Gastroesophageal sphincter (tissue), 4 donors: ENCODE results near the gene PCBD1. TPM values are rescaled to one million over a fixed set of nuclear protein-coding genes. Genes with fewer than 3 reads are reported as not detected.

ENCODE experiments used
- ATAC-seq: fragments of 150-250 bp; one replicate; pipeline ENCODE4 v1.9.1; 2016; ENCODE audit warnings: mild to moderate bottlenecking, moderate library complexity
- H3K27ac ChIP-seq, 4 donors: fragments of 200-600 bp; sonication (generic) in 3 of 4; 1 replicate in 3 of 4; 2 replicates in 1 of 4; pipeline ENCODE4 v1.5.1; 2016 to 2019
- H3K27me3 ChIP-seq: fragments of 200-600 bp; sonication (generic); one replicate; pipeline ENCODE4 v1.5.1; 2019
- H3K36me3 ChIP-seq, 2 donors: fragments of 200-600 bp; sonication (generic); one replicate each; pipeline ENCODE4 v1.5.1; 2019; ENCODE audit warnings: control low read depth in 1 of 2
- H3K4me1 ChIP-seq, 3 donors: fragments of 200-600 bp; sonication (generic); 1 replicate in 2 of 3; 2 replicates in 1 of 3; pipeline ENCODE4 v1.5.1; 2016 to 2019; ENCODE audit warnings: control low read depth in 2 of 3
- H3K4me3 ChIP-seq, 2 donors: fragments of 200-600 bp; sonication (generic); one replicate each; pipeline ENCODE4 v1.5.1; 2019; ENCODE audit warnings: mild to moderate bottlenecking in 1 of 2, moderate library complexity in 1 of 2
- H3K9me3 ChIP-seq, 3 donors: fragments of 200-600 bp; sonication (generic); one replicate each; pipeline ENCODE4 v1.5.1; 2017 to 2019; ENCODE audit warnings: control low read depth in 2 of 3
- EP300 ChIP-seq: sonication (generic); formaldehyde crosslinking; IDR thresholded peaks from one replicate; pipeline ENCODE4 v1.6.1; 2017; ENCODE audit warnings: antibody characterized with exemption, mild to moderate bottlenecking
- POLR2A ChIP-seq, 2 donors: fragments of 450-650 bp; IDR thresholded peaks; one replicate each; pipeline ENCODE4 v1.6.1; 2017; ENCODE audit warnings: antibody characterized with exemption in 2 of 2, mild to moderate bottlenecking in 2 of 2, moderate library complexity in 1 of 2
- POLR2AphosphoS5 ChIP-seq: sonication (generic); formaldehyde crosslinking; IDR thresholded peaks from one replicate; pipeline ENCODE4 v1.6.1; 2017; ENCODE audit warnings: antibody characterized with exemption
- WGBS, 2 donors: methylation state at CpG; one replicate each; pipeline ENCODE4 v1.1.5; 2018; ENCODE audit warnings: low coverage in 1 of 2; 5-methylcytosine and 5-hydroxymethylcytosine counted together
- total RNA-seq, 4 donors: library from RNA; depleted of rRNA; stranded (reverse); fragments of >200 nt; gene quantifications; one replicate each; pipeline ENCODE4 v1.1.0, GENCODE V29; 2016
- TF ChIP-seq, protein P1 (sequence below), 4 experiments: fragments of 200-600 bp in 2 of 4; fragments of 450-650 bp in 2 of 4; sonication (generic) in 1 of 4; IDR thresholded peaks; one replicate each; pipeline ENCODE4 v1.5.1; 2017 to 2019; ENCODE audit warnings: antibody characterized with exemption in 4 of 4, mild to moderate bottlenecking in 2 of 4, moderate library complexity in 2 of 4

Gene PCBD1
- total RNA-seq, 4 donors from 2014 or later: 63.4 to 102 (median 74.0) TPM

DNA sequence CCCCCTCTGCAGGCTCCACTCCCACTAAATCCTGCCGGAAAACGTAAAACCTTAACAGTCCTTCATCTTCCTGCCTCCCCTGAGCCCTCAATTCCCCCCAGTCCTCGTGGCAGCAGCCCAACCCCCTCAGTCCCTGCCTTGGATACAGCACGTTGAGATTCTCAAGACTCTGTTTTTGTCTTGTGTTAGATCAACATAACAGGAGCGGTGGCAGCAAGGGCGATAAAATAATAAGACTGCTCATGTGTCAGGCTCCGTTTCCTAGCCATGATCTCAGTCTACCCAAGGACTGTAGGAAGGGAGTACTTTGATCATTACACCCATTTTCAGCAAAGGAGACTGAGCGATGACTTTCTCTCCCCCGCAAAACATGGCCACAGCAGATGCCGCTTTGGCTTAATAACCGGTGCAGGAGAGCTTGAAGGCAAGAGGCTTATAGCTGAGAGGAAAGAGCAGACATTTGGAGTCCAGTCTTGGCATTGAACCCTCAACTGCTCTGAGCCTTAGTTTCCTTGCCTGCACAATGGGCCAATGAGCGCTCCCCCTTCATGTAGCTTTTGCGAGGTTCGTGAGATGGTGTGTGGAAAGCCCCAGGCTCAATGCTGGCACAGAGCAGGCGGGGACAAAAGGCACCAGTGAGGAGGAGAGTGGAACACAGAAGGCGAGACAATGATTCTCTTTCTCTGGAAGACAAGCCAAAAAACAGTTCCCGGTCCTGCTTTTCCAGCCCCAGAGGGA, 42.1 kb upstream of the PCBD1 start:
- 61% methylated on average over 2 of the region's 17 CpGs; no CpG with 5 or more reads in 1 of the 2 donors for WGBS, 2 donors
- Histone ChIP-seq H3K27ac (no peak overlapping the region), H3K27me3 (peaks cover 8% of the 10 kb centered on the region), H3K9me3 (no peaks in the 10 kb centered on the region), H3K36me3 (no peaks in the 10 kb centered on the region), H3K4me1 (peaks cover 0 to 5% (median 0%) of the 10 kb centered on the region in 3 donors), H3K4me3 (no peak overlapping the region)
- ATAC-seq: no peak
- TF ChIP-seq, protein P1, sequence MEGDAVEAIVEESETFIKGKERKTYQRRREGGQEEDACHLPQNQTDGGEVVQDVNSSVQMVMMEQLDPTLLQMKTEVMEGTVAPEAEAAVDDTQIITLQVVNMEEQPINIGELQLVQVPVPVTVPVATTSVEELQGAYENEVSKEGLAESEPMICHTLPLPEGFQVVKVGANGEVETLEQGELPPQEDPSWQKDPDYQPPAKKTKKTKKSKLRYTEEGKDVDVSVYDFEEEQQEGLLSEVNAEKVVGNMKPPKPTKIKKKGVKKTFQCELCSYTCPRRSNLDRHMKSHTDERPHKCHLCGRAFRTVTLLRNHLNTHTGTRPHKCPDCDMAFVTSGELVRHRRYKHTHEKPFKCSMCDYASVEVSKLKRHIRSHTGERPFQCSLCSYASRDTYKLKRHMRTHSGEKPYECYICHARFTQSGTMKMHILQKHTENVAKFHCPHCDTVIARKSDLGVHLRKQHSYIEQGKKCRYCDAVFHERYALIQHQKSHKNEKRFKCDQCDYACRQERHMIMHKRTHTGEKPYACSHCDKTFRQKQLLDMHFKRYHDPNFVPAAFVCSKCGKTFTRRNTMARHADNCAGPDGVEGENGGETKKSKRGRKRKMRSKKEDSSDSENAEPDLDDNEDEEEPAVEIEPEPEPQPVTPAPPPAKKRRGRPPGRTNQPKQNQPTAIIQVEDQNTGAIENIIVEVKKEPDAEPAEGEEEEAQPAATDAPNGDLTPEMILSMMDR (IDR thresholded peaks at IDR 0.05): no peak
- TF ChIP-seq EP300: no peak
- no peak for TF ChIP-seq POLR2A (IDR thresholded peaks at IDR 0.05)
- no peak for TF ChIP-seq POLR2AphosphoS5

DNA sequence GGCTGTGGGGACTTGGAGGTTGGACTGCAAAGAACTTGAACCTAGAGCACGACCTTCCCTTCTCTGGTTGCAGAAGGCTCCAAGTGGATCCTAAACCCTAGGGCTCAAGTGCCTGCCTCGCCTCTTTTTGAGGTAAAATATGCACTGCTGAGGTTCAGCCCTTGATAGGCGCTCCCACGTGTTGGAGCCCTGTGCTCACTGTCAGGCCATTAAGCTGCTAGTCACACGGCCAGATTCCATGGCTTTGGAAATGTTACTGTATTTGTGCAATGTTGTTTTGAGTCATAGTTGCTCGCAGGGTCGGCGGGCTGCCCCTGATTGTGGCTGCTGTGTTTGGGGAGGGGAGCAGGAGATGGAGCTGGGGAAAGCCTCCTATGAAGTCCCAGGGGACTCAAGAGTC, 39.8 kb upstream of the PCBD1 start:
- H3K27ac ChIP-seq: no peak overlapping the region
- H3K36me3 ChIP-seq: no peaks in the 10 kb centered on the region
- TF ChIP-seq POLR2A (IDR thresholded peaks at IDR 0.05) (no peak), EP300 (no peak)
- TF ChIP-seq, protein P1 (IDR thresholded peaks at IDR 0.05): no peak
- H3K9me3 ChIP-seq: no peaks in the 10 kb centered on the region
- ATAC-seq: no peak
- peaks cover 0 to 6% (median 0%) of the 10 kb centered on the region in 3 donors for H3K4me1 ChIP-seq
- no peak overlapping the region for H3K4me3 ChIP-seq
- 83 to 87% methylated on average over 2 to 3 of the region's 8 CpGs for WGBS, 2 donors
- H3K27me3 ChIP-seq: peaks cover 7% of the 10 kb centered on the region

DNA sequence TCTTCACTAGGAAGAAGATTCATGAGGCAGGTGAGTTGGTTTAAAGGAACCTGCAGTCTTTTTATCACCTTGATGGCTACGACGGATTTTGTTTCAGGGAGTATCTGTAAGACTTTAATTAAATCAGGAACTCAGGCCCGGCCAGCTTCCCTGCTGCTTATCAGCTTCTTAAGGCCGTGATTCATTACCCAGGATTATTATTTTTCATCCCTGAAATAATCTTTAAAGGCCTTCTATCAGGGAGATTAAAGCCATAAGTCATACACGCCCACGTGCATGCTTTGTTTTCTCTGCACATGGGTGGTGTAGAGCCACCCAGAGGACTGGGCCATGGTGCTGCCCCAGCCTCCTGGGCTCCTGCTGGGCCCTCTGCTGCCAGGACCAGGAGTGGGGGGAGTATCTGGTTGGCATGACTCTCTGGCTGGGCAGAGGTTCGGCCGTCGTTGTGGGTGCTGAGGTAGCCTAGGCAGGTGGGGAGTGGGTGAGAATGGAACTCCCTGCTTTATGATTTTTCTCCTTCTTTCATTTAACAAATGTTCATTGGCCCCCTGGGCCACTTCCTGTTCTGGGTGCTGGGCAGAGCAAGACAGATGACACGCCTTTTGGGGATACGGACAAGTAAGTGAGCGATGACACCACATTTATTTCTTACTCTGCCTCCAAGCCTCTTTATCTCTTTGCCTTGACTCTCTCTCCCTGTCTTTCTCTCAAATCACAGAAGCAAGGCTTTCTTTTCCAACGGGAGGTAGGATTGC, 39.0 kb upstream of the PCBD1 start:
- Histone ChIP-seq H3K4me1 (peaks cover 0 to 6% (median 0%) of the 10 kb centered on the region in 3 donors), H3K27me3 (peaks cover 7% of the 10 kb centered on the region), H3K9me3 (no peaks in the 10 kb centered on the region), H3K36me3 (no peaks in the 10 kb centered on the region), H3K27ac (no peak overlapping the region), H3K4me3 (no peak overlapping the region)
- ATAC-seq: no peak
- TF ChIP-seq EP300: no peak
- no peak for TF ChIP-seq POLR2AphosphoS5
- TF ChIP-seq, protein P1 (IDR thresholded peaks at IDR 0.05): no peak
- 77% methylated on average over 13 of the region's 13 CpGs; no CpG with 5 or more reads in 1 of the 2 donors for WGBS, 2 donors

DNA sequence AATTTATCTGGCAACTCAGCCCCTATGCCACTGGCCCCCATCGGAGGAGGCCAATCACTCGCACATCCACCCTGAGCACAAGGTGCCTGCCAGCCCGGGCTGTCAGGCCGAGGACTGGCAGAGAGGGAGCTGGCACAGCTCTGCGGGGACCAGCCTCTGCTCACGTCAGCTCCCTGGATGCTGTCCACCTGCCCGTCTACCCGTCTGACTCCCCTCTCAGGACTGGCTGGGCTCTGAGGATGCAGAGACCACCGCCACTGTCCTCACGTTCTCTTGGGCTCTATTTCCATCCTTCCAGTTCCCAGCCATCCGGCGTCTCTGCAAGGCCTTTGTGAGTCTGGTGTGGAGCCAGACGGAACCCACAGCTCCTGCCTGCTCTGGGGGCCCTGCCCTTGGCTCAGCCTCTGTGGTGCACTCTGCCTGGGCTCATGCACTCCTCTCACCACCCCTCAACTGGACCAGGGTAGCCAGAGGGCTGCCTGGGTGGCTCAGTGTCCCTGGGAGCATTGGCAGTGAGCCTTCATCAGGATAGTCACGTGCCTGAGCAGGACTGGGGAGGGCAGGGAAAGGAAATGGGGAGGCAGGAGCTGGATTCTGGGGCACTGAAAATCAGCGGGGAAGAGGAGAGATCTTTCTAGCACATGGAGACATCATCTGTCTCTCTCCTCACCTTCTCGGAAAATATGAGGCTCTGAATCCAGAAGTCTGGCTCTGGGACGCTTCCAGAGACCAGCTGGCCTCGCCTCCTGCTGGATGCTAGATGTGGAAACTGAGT, 38.0 kb upstream of the PCBD1 start:
- Histone ChIP-seq H3K27me3 (peaks cover 7% of the 10 kb centered on the region), H3K4me3 (no peak overlapping the region), H3K9me3 (no peaks in the 10 kb centered on the region), H3K27ac (no peak overlapping the region), H3K4me1 (peaks cover 0 to 6% (median 0%) of the 10 kb centered on the region in 3 donors), H3K36me3 (no peaks in the 10 kb centered on the region)
- TF ChIP-seq, protein P1 (IDR thresholded peaks at IDR 0.05): no peak
- TF ChIP-seq EP300: no peak
- TF ChIP-seq POLR2AphosphoS5: no peak
- TF ChIP-seq POLR2A (IDR thresholded peaks at IDR 0.05): no peak
- 77 to 86% methylated on average over 1 to 6 of the region's 18 CpGs for WGBS, 2 donors
- no peak for ATAC-seq
